ENCODE data around the gene INPP5A.

The INPP5A gene

GRCh38 chr10:132638130-132638515 is 100.5 kb downstream of the INPP5A start:
- no peak overlapping the region for H3K27ac ChIP-seq
- no peak for DNase-seq (ENCODE audit: low read depth, low spot score)

- H3K27ac ChIP-seq: no peak overlapping the region
- no peak for DNase-seq (ENCODE audit: low read depth, low spot score)
Observed at GRCh38 chr10:132639470-132639869, 101.9 kb downstream of the INPP5A start.

GRCh38 chr10:132640326-132641125 is 102.9 kb downstream of the INPP5A start:
- no peak overlapping the region for H3K27ac ChIP-seq
- no peak for DNase-seq (ENCODE audit: low read depth, low spot score)

GRCh38 chr10:132641401-132641800 is 103.8 kb downstream of the INPP5A start:
- no peak overlapping the region for H3K27ac ChIP-seq
- no peak for DNase-seq (ENCODE audit: low read depth, low spot score)

GRCh38 chr10:132641966-132642731 is 104.6 kb downstream of the INPP5A start:
- DNase-seq (ENCODE audit: low read depth, low spot score): no peak
- no peak overlapping the region for H3K27ac ChIP-seq

GRCh38 chr10:132642732-132643008 is 105.1 kb downstream of the INPP5A start:
- H3K27ac ChIP-seq: no peak overlapping the region
- no peak for DNase-seq (ENCODE audit: low read depth, low spot score)

GRCh38 chr10:132643709-132644526 is 106.3 kb downstream of the INPP5A start:
- no peak overlapping the region for H3K27ac ChIP-seq
- DNase-seq (ENCODE audit: low read depth, low spot score): no peak

GRCh38 chr10:132644527-132645246 is 107.1 kb downstream of the INPP5A start:
- no peak for DNase-seq (ENCODE audit: low read depth, low spot score)

GRCh38 chr10:132645247-132645530 is 107.6 kb downstream of the INPP5A start:
- DNase-seq (ENCODE audit: low read depth, low spot score): no peak
- no peak overlapping the region for H3K27ac ChIP-seq

More at GRCh38 chr10:132644527-132645246, 107.1 kb downstream of the INPP5A start:
- H3K27ac ChIP-seq: no peak overlapping the region

GRCh38 chr10:132645630-132646442 is 108.2 kb downstream of the INPP5A start:
- DNase-seq (ENCODE audit: low read depth, low spot score): no peak
- no peak overlapping the region for H3K27ac ChIP-seq

GRCh38 chr10:132646443-132647097 is 109.0 kb downstream of the INPP5A start:
- no peak for DNase-seq (ENCODE audit: low read depth, low spot score)
- H3K27ac ChIP-seq: no peak overlapping the region

- DNase-seq (ENCODE audit: low read depth, low spot score): no peak
- H3K27ac ChIP-seq: no peak overlapping the region
Observed at GRCh38 chr10:132647424-132647823, 109.8 kb downstream of the INPP5A start.

GRCh38 chr10:132648072-132648850 is 110.7 kb downstream of the INPP5A start:
- no peak overlapping the region for H3K27ac ChIP-seq
- DNase-seq (ENCODE audit: low read depth, low spot score): no peak

- H3K27ac ChIP-seq: no peak overlapping the region
Observed at GRCh38 chr10:132648851-132649528, 111.4 kb downstream of the INPP5A start.

GRCh38 chr10:132649651-132650360 is 112.2 kb downstream of the INPP5A start:
- no peak overlapping the region for H3K27ac ChIP-seq
- no peak for DNase-seq (ENCODE audit: low read depth, low spot score)

More at GRCh38 chr10:132648851-132649528, 111.4 kb downstream of the INPP5A start:
- DNase-seq (ENCODE audit: low read depth, low spot score): no peak

- DNase-seq (ENCODE audit: low read depth, low spot score): no peak
Observed at GRCh38 chr10:132650611-132651250, 113.1 kb downstream of the INPP5A start.

More at GRCh38 chr10:132650611-132651250, 113.1 kb downstream of the INPP5A start:
- no peak overlapping the region for H3K27ac ChIP-seq
